ENCODE results near the gene OTOP2.

Gene OTOP2, protein sequence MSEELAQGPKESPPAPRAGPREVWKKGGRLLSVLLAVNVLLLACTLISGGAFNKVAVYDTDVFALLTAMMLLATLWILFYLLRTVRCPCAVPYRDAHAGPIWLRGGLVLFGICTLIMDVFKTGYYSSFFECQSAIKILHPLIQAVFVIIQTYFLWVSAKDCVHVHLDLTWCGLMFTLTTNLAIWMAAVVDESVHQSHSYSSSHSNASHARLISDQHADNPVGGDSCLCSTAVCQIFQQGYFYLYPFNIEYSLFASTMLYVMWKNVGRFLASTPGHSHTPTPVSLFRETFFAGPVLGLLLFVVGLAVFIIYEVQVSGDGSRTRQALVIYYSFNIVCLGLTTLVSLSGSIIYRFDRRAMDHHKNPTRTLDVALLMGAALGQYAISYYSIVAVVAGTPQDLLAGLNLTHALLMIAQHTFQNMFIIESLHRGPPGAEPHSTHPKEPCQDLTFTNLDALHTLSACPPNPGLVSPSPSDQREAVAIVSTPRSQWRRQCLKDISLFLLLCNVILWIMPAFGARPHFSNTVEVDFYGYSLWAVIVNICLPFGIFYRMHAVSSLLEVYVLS

DNA sequence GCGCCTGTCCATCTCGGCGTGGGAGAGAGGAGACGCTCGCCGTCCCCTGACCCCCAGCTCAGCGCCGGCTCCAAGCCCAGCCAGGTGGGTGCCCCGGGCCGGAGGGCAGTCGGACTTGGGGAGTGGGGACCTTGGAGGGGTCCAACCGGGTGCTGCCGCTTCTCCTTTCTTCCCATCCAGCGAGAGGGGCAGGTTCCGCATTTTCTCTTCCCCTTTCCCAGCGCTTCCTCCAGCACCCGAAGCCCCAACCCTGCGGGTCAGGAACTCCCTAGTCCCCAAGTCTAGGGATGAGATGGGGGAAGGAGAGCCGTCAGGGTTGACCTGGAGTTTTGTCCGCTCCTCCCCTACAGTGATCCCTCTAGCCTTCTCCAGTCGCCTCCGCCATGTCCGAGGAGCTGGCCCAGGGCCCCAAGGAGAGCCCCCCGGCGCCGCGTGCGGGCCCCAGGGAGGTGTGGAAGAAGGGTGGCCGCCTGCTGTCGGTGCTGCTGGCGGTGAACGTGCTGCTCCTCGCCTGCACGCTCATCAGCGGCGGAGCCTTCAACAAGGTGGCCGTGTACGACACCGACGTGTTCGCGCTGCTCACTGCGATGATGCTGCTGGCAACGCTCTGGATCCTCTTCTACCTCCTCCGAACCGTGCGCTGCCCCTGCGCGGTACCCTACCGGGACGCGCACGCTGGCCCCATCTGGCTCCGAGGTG lies at the start of gene OTOP2:
Gene OTOP2, plus strand, starts transcription at position 24 of the 699 bp plus-strand sequence. Its CDS starts 360 bp downstream, at position 384.
- DNase-seq, result no peak

DNA sequence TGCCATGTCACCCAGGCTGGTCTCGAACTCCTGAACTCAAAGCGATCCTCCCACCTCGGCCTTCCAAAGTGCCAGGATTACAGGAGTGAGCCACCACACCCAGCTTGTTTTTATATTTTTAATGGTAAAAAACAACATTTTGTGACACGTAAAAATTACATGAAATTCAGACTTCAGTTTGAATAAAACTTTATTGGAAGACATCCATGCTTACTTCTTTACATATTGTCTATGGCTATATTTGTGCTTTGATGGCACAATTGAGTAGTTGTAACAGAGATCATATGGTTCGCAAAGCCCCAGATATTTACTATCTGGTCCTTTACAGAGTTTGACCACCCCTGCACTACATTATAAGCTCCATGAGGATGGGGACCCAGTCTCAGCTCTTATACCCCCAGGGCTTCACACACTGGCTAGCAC lies 49.4 kb upstream of the OTOP2 start:
- no peak for DNase-seq

DNA sequence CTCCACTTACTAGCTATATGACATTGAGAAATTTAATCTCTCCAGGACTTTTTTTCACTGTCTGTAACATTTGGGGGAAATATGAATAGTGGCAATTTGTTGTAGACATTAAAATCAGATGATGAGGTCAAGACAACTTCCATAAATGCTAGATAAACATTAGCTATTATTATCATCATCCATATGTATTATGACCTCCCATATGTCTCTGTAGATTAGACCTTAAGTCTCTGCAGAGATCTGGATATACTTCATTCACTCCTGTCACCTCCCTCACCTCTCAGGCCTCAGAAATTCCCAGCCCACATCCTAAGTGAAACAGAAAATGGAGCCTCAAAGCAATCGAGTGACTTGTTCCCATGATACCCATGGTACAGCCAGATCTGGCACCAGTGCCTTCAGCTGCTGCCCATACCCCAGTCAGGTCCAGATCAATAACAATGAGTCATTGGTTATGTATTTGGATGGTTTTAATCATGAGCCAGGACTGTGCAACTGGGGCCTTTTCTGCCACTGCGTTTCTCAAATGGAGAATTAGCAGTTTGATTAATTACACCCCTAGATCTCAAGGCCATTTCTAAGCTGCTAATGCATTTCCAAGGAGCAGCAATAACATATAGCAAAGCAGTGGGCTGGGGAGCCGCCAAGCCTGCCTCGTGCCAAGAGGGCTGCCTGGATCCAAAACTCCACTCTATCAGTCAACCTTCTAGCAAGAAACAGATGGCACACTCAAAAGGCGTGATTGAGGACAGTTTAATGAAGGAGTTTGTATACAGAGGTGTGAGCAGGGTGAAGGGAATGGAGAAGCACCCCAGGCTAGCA lies 48.7 kb upstream of the OTOP2 start:
- DNase-seq, result no peak

DNA sequence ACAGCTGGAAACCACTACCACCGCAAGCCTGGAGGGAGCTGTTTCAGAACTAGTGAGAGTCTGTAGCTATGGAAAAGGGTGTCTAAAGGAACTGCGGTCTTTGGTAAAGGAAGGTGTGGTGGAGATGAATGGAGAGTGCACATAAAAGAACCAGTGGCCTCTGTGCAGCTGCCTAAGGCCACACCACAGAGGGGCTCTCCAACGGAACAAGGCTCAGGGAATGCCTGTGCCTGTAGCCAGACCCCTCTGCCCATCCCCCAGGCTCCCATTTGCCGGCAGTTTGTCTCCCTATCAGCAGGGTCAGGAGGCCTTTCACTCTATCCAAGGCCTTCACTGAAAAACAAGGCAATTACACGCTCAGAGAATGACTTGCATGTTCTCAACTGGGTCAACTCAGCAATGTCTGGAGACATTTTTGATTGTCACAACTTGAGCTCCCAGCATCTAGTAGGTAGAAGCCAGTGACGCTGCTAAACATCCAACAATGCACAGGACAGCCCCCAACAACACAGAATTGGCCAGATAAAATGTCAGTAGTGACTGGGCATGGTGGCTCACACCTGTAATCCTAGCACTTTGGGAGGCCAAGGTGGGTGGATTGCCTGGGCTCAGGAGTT lies 48.0 kb upstream of the OTOP2 start:
- DNase-seq, result no peak

DNA sequence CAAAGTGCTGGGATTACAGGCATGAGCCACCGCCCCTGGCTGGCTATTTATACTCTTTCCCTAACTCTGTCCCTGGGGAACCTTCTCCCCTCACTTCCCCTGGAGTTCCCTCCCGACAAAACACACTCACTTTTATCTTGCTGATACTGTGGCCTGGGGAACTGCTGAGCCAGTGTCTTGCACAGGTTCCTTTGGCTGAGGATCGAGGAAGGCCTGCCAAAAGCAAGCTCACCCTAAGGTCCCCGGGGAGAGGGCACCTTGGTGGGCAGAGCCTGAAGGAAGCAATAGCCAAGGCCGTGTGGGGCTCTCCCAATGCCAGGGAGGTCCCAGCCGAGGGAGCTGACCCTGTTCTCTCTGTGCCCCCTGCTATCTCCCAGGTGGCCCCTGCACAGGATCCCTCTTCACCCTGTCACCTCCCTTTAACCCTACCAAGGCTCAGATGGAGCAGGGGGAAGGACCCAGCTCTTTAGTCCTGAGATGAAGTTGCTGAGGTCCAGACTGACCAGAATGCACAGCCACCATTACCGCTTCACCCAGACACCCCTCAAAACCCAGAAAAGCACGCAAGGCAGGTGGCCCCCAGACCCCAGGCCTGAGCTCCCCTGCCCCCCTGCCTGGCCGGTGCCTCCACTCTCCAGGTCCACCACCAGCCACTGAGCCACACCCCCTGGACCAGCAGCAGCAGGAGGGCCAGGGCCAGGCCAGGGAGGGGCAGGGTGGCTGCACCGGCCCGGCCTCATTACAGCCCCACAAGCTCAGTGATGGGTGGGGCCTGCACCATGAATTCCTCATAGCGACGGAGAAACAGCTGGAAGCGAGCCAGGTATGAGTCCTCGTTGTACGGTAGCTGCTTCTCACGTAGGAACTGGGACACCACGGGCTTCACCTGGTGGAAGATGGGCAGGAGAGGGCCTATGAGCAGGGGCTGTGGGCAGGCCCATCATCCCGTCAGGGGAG lies 46.2 kb upstream of the OTOP2 start:
- DNase-seq, result no peak

DNA sequence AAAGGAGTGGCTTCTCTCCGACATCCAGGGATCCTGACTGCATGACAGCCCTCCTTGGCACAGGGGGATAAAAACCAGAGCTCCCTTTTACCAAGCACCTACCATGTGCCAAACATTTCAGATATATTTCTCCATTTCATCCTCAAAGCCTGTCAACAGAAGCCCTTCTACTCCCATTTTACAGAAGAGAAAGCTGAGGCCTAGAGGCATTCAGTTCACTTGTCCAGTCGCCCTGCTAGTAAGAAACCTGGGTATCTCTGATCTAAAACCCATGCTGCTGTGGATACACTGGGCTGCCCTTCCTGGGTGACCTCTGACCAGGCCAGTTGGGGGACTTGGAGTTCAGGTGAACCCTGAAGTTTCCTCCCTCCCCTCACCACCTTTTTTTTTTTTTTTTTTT lies 45.4 kb upstream of the OTOP2 start:
- DNase-seq, result no peak

DNA sequence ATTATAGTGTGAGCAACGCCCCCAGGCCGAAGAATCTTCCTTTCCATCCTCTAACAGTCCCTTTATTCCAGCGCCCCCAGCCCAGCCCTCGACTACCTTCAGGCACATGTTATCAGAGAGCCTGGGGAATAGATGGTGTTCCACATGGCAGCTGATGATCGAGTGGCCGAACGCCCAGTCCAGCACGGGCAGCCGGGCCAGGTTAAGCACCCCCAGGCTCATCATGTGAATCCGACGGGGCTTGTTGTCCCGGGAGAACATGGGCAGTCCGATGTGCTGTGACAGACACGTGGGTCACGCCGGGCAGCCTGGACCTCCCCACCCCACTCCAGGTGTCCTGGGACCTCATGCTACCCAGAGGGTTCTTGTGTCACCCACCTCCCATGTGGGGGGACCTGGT lies 44.8 kb upstream of the OTOP2 start:
- no peak for DNase-seq

DNA sequence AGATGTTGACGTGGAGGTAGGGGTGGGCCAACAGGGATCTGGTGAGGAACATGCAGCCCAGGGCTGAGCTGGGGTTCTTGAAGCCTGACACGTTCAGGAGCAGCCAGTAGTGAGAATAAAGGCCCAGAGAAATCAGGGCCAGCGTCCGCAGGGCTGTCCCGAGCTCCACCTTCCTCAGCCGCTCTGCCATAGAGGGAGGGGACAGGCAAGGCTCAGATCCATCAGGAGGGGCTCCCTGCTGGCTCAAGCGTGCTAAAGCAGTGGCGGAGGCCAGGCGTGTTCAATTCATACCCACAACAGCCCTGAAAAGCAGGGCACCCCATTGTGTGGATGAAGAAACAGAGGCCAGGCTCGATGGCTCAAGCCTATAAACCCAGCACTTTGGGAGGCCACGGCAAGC lies 43.0 kb upstream of the OTOP2 start:
- no peak for DNase-seq

DNA sequence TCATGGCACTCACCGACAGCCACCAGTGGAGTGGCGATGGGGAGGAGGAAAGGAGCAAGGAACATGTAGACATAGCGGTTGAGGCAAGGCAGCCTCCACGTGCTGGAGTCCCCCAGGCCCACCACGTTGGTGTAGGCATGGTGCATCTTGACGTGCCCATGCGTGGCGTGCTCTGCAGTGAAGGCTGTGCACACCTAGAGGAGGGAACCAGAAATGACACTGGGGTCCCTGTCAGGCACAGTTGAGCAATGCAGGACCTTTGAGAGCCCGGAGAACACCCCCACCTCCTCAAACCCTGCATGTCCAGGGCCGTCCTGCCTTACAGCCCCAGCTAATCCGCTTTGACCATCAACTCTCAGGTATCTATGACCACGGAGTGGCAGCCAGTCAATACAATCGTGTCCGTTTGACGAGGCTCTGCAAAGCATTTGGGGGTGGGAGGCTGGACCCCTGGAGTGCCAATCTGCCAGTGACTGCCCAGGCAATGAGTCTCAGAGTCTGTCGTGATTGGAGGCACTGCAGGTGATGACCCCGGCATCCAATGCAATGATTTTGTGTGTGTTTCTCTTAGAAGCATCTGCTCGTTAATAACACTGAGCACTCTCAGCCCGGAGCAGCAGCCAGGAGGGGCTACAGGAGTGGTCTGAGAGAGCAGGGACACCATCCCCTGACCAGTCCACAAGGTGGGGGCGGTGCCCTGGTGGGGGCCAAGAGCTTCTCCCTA lies 41.4 kb upstream of the OTOP2 start:
- DNase-seq, result no peak

DNA sequence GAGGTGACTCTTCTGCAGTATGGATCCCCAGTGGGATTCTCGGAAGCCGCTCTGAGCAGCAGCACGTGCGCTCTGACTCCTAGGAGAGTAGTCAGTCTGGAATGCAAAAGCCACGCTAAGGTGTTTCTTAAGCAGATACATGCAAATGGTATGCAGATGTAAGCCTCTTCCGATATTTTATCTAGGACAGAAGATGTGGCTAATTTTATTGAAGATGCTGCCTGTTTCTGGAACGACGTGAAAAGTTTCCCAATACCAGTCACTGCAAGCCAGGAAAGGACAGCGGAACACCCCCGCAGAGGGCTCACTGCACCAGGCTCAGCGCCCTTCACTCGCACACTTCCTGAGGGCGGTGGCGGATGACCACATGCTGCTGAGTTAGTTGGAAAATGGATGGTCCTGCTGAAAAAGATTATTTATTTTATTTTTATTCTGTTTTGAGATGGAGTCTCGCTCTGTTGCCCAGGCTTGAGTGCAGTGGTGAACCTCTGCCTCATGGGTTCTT lies 40.8 kb upstream of the OTOP2 start:
- no peak for DNase-seq

DNA sequence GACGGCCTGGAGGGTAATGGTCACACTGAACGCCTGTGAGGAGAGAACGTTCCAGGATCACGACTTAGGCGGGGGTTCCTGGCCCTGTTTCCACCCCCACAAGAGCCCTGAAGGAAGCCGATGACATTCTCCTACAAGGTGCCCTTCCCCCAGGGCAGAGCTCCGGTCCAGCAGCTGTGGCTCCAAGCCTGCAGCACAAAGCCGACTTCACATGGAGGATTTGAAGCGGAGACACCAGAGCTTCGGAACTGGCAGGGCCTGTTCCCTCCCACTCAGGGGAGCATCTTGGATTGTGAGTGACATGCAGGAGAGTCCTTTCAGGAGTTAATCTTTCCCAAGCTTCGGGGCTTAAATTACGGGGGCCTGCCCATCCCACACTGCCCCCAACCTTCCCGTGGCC lies 35.6 kb upstream of the OTOP2 start:
- no peak for DNase-seq

DNA sequence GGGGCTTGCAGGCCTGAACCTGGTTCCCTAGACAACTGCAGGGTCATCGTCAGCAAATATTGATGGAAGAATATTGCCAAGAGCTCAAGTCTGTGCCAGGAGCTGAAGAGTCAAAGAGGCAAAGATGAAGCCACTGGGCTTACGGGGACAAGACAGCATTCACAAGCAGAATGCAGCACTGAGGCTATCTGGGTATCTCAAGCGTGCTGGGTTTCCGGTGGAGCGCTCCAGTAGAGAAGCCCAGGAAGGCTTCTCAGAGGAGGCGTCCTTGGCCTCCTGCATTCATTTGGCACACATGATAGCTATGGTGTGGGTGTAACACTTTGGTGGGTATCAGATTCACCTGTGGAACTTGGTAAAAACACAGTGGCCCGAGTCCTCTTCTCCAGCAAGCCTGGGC lies 33.5 kb upstream of the OTOP2 start:
- no peak for DNase-seq

DNA sequence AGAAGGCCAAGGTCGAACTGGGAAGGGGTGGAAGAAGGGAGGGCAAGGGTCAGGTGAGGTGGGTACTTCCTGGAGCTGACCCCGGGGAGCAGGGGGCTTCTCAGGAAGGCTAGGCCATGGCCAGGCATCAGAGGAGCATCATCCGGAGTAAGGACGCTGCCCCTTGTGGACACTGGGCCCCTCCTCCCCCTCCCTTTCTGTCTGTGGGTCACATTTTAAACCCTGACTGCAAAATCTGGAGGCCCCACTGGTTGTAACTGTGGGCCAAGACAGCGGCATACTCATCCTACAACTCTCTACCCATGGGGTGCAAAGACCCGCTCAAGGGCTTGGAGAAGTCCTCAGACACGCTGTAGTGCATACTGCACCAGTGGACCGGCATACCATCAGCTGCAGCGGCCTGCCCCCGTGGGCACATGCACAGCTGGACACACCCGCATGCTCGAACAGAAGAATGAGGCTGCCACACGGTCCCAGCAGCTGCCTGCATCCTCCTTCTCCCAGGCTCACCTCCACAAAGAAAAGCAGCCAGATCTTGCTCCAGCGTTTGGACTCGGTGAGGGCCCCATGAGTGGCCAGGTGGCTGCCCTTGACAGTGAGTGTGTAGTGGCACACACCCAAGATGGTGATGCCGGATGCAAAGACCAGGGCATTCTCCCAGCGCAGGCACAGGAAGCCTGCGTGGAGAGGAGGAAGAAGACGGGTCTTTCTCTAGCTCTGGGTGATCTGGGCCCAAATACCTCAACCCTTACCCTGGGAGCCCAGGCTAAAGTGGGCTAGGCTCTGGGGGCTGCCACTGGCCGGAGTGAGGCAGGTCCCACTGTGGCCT lies 31.8 kb upstream of the OTOP2 start:
- DNase-seq, result no peak

DNA sequence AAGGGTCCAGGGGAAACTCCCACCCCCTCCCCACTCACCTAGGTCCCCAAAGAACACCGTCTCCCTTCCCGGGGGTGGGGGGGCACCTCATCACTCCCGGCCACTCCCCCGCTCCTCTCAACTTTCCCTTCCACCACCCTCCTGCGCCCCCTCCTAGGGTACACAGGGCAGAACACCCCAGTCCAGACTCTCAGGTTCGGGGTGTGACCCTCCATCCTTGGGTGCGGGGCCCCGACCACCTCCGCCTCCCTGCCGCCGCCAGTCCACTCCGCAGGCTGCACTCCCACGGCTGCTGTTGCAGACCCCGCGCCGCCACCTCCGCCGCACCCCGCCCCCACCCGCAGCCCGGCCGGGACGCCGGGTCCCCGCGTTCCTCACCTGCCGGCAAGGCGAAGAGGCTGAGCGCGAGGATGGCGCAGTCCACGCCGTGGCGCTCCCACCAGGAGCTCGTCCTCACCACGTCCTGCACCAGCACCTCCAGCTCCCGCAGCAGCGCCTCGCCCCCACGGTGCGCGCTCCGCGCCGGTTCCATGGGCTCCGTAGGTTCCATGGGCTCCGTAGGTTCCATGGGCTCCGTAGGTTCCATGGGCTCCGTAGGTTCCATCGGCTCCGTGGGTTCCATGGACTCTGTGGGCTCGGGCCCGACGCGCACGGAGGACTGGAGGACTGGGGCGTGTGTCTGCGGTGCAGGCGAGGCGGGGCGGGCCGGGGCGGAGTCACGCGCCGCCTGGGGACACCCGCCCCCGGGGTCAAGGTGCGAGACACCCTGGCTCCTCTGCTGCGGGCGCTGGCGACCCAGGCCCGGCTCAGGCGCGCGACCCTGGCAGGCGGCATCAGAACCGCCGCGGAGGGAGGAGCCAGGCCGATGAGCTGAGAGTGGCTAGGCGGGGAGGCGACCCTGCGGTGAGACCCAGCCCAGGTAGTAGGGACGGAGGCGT lies 30.8 kb upstream of the OTOP2 start, which contains the start of gene FADS6:
Gene FADS6, minus strand, starts transcription at position 660 of the 938 bp plus-strand sequence. Its CDS starts 38 bp downstream, at position 622.
- no peak for DNase-seq

DNA sequence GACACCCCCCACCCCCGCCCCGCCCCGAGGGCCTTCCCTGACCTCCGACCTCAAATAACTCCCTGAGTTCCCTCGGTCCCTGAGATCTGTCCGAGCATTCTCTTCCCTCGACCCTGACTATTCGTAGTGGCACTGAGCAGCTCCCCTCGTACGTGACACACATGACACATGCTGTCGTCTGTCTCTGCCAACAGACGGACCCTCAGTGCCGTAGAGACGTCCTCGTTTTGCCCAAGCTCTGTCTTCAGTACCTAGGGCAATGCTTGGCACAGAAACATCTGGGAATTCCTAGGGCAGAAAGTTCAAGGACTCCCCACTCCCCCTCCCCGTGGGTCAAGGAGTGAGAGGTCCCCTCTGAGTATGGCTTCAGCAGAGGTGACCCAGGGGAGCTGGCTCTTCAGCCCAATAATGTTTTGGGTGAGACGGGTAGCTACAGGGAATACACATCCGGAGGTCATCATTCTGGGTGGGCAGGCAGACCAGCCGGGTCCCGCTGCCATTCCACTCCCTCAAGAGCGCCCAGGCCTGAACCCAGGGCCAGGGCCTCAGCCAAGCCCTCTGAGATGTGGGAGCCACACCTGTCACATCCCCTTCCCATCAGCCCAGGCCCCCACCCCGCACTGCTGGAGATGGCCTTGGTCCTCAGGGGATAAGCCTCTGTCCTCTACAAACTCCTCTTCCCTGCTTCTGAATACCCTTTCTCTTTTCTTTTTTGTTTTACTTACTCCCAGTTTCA lies 30.0 kb upstream of the OTOP2 start:
- DNase-seq, result no peak

DNA sequence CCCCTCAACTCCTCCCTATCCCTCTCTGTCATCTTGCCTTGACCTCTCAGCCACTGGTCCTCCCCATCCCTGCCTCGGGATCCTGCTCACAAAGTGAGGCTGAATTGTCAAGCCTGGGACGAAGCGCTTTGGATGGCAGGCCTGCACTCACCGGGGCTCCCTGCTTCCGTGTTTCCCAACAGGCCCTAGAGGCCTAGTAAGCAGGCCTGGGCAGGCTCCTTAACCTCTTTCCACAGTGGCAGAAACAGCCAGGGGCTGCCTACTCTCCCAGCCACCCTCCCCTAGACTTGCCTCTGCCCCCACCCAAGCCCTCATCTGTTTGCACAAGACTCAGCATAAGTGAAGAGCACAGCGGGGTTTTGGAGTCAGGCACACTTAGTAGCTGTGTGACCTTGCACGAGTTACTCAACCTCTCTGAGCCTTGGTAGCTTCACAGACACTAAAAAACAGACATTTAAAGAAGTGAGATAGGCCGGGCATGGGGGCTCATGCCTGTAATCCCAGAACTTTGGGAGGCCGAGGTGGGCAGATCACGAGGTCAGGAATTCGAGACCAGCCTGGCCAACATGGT lies 25.6 kb upstream of the OTOP2 start:
- DNase-seq, result no peak

DNA sequence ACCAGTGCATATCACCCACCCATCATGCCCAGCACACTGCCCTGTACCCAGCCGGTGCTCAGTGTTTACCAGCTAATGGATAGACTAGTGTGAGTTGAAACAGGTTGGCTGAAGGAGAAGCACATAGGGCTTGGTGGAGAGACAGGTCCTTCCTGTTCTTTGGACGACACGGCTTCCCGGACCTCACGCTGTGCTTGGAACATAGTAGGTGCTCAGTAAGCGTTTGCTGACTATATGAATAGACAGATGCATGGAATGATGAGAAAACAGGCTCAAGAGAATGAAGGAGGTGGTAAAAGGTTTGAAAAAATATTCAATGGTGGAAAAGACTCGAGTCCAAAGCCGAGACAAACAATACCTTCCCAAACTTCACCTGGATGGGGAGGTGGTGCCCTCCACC lies 23.9 kb upstream of the OTOP2 start:
- DNase-seq, result no peak
